HEK293 (cell line): ENCODE measurements around the gene ACOT7.

Experiments
- CTCF ChIA-PET: fragments of 350-600 bp; formaldehyde crosslinking; extraction: SDS; loops from one replicate; lab custom pipeline; 2021; ENCODE audit warnings: antibody characterized with exemption; lab: Yijun Ruan, JAX
- POLR2A ChIA-PET: fragments of 300-600 bp; formaldehyde crosslinking; extraction: SDS; loops from one replicate; lab custom pipeline; 2020; ENCODE audit warnings: antibody characterized with exemption, inconsistent platforms; lab: Yijun Ruan, JAX
- H3K27ac ChIP-seq: fragments of 200-500 bp; sonication (Bioruptor generic); 2 replicates; pipeline ENCODE4 v1.5.1; 2014; ENCODE audit warnings: low read depth, low read length, control low read depth, inconsistent platforms; ENCODE audit errors: extremely low read depth
- H3K36me3 ChIP-seq, 2 experiments: fragments of 200-500 bp in 1 of 2; sonication (Bioruptor generic) in 1 of 2; 1 replicate in 1 of 2; 2 replicates in 1 of 2; pipeline ENCODE4 v1.5.1; 2014 to 2017; ENCODE audit warnings: inconsistent platforms in 2 of 2, low read length in 2 of 2; ENCODE audit not compliant: control insufficient read depth in 2 of 2, insufficient read depth in 1 of 2
- H3K4me1 ChIP-seq: fragments of 200-500 bp; sonication (Bioruptor generic); 2 replicates; pipeline ENCODE4 v1.5.1; 2014; ENCODE audit warnings: mild to moderate bottlenecking, low read length, inconsistent platforms; ENCODE audit not compliant: control insufficient read depth, insufficient read depth
- H3K4me3 ChIP-seq: 2 replicates; pipeline ENCODE4 v1.5.1; 2011; ENCODE audit warnings: low read depth, mild to moderate bottlenecking, control low read depth, low read length, moderate library complexity
- H3K9me3 ChIP-seq: fragments of 200-500 bp; sonication (Bioruptor generic); 2 replicates; pipeline ENCODE4 v1.5.1; 2014; ENCODE audit warnings: low read depth, low read length, inconsistent platforms; ENCODE audit not compliant: control insufficient read depth, insufficient read depth
- BCL11B ChIP-seq: fragments of 450-650 bp; formaldehyde crosslinking; IDR thresholded peaks from 2 replicates; pipeline ENCODE4 v1.5.1; 2016; ENCODE audit warnings: low read depth, missing biosample characterization, missing genetic modification characterization
- EGR2 ChIP-seq: fragments of 450-650 bp; formaldehyde crosslinking; IDR thresholded peaks from 2 replicates; pipeline ENCODE4 v1.5.1; 2016; ENCODE audit warnings: low read depth, missing biosample characterization, missing genetic modification characterization
- KLF10 ChIP-seq: fragments of 450-650 bp; IDR thresholded peaks from 2 replicates; pipeline ENCODE4 v1.5.1; 2018; ENCODE audit warnings: missing biosample characterization, mild to moderate bottlenecking, missing genetic modification characterization
- KLF16 ChIP-seq: fragments of 450-650 bp; formaldehyde crosslinking; IDR thresholded peaks from 2 replicates; pipeline ENCODE4 v1.5.1; 2017; ENCODE audit warnings: missing biosample characterization, missing genetic modification characterization
- KLF8 ChIP-seq: fragments of 450-650 bp; formaldehyde crosslinking; IDR thresholded peaks from 2 replicates; pipeline ENCODE4 v1.5.1; 2016; ENCODE audit warnings: missing biosample characterization, missing genetic modification characterization
- RBAK ChIP-seq: fragments of 450-650 bp; formaldehyde crosslinking; IDR thresholded peaks from 2 replicates; pipeline ENCODE4 v1.5.1; 2016; ENCODE audit warnings: missing biosample characterization, missing genetic modification characterization
- SP7 ChIP-seq: fragments of 450-650 bp; formaldehyde crosslinking; IDR thresholded peaks from 2 replicates; pipeline ENCODE4 v1.5.1; 2016; ENCODE audit warnings: missing biosample characterization, missing genetic modification characterization
- ZBTB17 ChIP-seq: fragments of 450-650 bp; formaldehyde crosslinking; IDR thresholded peaks from 2 replicates; pipeline ENCODE4 v1.5.1; 2016; ENCODE audit warnings: missing biosample characterization, missing genetic modification characterization
- ZBTB6 ChIP-seq: fragments of 450-650 bp; formaldehyde crosslinking; IDR thresholded peaks from 2 replicates; pipeline ENCODE4 v1.5.1; 2017; ENCODE audit warnings: missing biosample characterization, missing genetic modification characterization
- ZBTB8A ChIP-seq: fragments of 450-650 bp; formaldehyde crosslinking; IDR thresholded peaks from 2 replicates; pipeline ENCODE4 v1.5.1; 2016; ENCODE audit warnings: missing biosample characterization, missing genetic modification characterization
- ZFP3 ChIP-seq: fragments of 450-650 bp; formaldehyde crosslinking; IDR thresholded peaks from 2 replicates; pipeline ENCODE4 v1.5.1; 2016; ENCODE audit warnings: low read depth, missing biosample characterization, missing genetic modification characterization
- ZIC2 ChIP-seq: fragments of 450-650 bp; formaldehyde crosslinking; IDR thresholded peaks from 2 replicates; pipeline ENCODE4 v1.5.1; 2016; ENCODE audit warnings: missing biosample characterization, missing genetic modification characterization
- ZNF175 ChIP-seq: fragments of 450-650 bp; formaldehyde crosslinking; IDR thresholded peaks from 2 replicates; pipeline ENCODE4 v1.5.1; 2016; ENCODE audit warnings: missing biosample characterization, missing genetic modification characterization
- ZNF2 ChIP-seq: fragments of 450-650 bp; formaldehyde crosslinking; IDR thresholded peaks from 2 replicates; pipeline ENCODE4 v1.5.1; 2016; ENCODE audit warnings: missing biosample characterization, missing genetic modification characterization
- ZNF350 ChIP-seq: fragments of 450-650 bp; formaldehyde crosslinking; IDR thresholded peaks from 2 replicates; pipeline ENCODE4 v1.5.0; 2017; ENCODE audit warnings: missing biosample characterization, mild to moderate bottlenecking, missing genetic modification characterization
- ZNF555 ChIP-seq: fragments of 450-650 bp; formaldehyde crosslinking; conservative IDR thresholded peaks from 2 replicates; pipeline ENCODE4 v1.5.1; 2017; ENCODE audit warnings: missing biosample characterization, mild to moderate bottlenecking, missing genetic modification characterization, inconsistent platforms
- ZNF571 ChIP-seq: fragments of 450-650 bp; formaldehyde crosslinking; IDR thresholded peaks from 2 replicates; pipeline ENCODE4 v1.5.0; 2017; ENCODE audit warnings: missing biosample characterization, missing genetic modification characterization
- ZNF621 ChIP-seq: fragments of 450-650 bp; formaldehyde crosslinking; IDR thresholded peaks from 2 replicates; pipeline ENCODE4 v1.5.1; 2017; ENCODE audit warnings: missing biosample characterization, missing genetic modification characterization
- ZNF623 ChIP-seq: fragments of 450-650 bp; formaldehyde crosslinking; IDR thresholded peaks from 2 replicates; pipeline ENCODE4 v1.5.1; 2016; ENCODE audit warnings: missing biosample characterization, missing genetic modification characterization
- ZNF664 ChIP-seq: fragments of 450-650 bp; formaldehyde crosslinking; IDR thresholded peaks from 2 replicates; pipeline ENCODE4 v1.5.1; 2016; ENCODE audit warnings: missing biosample characterization, missing genetic modification characterization
- ZNF777 ChIP-seq: fragments of 450-650 bp; formaldehyde crosslinking; IDR thresholded peaks from 2 replicates; pipeline ENCODE4 v1.5.1; 2017; ENCODE audit warnings: missing biosample characterization, missing genetic modification characterization, borderline replicate concordance
- ZNF792 ChIP-seq: fragments of 450-650 bp; formaldehyde crosslinking; IDR thresholded peaks from 2 replicates; pipeline ENCODE4 v1.5.1; 2016; ENCODE audit warnings: missing biosample characterization, missing genetic modification characterization
- TF ChIP-seq, protein P1 (sequence below): fragments of 450-650 bp; formaldehyde crosslinking; IDR thresholded peaks from 2 replicates; pipeline ENCODE4; 2016; ENCODE audit warnings: missing biosample characterization, missing genetic modification characterization
- TF ChIP-seq, protein P2 (sequence below): fragments of 450-650 bp; formaldehyde crosslinking; IDR thresholded peaks from 2 replicates; pipeline ENCODE4 v1.5.0; 2017; ENCODE audit warnings: missing biosample characterization, missing genetic modification characterization, borderline replicate concordance

ACOT7 gene

GRCh38 chr1:6416906-6417305, 23.3 kb upstream of the ACOT7 start (continued):
- TF ChIP-seq KLF8 (no peak), ZNF623 (tag by site-specific recombination) (no peak), ZNF792 (tag by site-specific recombination) (no peak), ZIC2 (tag by site-specific recombination) (no peak)

DNA sequence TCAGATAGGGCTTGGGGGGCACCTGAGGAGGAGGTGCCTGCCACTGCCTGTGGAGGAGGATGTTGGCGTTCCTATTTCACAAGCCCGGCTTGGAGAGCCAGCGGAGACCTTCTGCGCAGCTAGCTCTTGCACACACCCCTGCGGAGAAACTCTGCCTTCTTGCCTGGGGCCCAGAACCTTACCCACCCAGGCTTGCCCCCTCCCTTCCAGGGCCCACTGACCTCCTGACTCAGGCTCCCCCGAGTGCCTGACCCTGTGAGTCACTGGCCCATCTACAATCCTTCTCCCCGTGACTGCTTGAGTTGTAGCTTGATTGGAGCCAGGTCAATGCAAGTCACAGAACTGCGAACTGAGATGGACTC, 22.7 kb upstream of the ACOT7 start:
- POLR2A ChIA-PET, result no interaction called here
- Histone ChIP-seq H3K27ac (no peak overlapping the region), H3K9me3 (no peaks in the 10 kb centered on the region), H3K4me1 (no peaks in the 10 kb centered on the region; the same call in 1 of the 2 replicates), H3K36me3 (no peaks in the 10 kb centered on the region), H3K4me3 (no peak overlapping the region)
- 0 out of 2 replicates have a peak, but pooled peaks have one; percentile 21 for TF ChIP-seq ZNF664 (tag by site-specific recombination)
- TF ChIP-seq ZNF555 (tag by site-specific recombination), result no peak
- TF ChIP-seq ZNF777, result no peak
- CTCF ChIA-PET, result interaction anchor here (0.5 to 4.5 kb wide), 4 partner anchors 7 to 176 kb away, joined by 3 to 33 read pairs (median 6); no protein-coding TSS in a partner anchor

DNA sequence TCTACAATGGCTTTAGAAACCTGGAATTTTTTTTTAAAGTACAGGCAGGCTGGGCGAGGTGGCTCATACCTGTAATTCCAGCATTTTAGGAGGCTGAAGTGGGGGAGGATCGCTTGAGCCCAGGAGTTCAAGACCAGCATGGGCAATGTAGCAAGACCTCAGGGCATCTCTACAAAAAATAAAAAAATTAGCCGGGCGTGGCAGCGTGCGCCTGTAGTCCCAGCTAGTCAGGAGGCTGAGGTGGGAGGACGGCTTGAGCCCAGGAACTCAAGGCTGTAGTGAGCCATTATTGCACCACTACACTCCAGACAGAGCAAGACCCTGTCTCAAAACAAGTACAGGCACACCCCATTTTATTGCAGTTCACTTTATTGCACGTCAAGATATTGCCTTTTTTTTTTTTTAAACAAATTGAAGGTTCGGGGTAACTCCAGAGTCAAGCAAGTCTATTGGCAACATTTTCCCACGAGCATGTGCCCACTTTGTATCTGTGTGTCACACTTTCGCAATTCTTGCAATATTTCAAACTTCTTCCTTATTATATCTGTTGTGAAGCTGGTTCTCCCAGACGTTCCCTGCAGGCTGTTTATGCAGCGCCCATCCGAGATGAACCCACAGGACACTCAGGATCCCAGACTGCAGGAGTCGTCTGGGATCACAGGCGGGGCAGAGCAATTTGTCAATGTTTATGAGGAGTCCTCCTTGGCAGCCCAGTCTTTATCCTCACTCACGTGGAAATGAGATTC, 21.5 kb upstream of the ACOT7 start:
- no peak overlapping the region for H3K4me3 ChIP-seq
- TF ChIP-seq KLF16, result no peak
- TF ChIP-seq ZNF571 (tag by site-specific recombination), result no peak
- 0 out of 2 replicates have a peak, but pooled peaks have one; percentile 12 for TF ChIP-seq ZBTB17 (tag by site-specific recombination)
- no peak for TF ChIP-seq BCL11B (tag by site-specific recombination)
- TF ChIP-seq ZNF2 (tag by site-specific recombination), result no peak
- H3K27ac ChIP-seq, result peak overlapping the region; percentile 26; the same call in 1 of the 2 replicates
- H3K4me1 ChIP-seq, result no peaks in the 10 kb centered on the region; the same call in 1 of the 2 replicates
- H3K9me3 ChIP-seq, result no peaks in the 10 kb centered on the region
- no peaks in the 10 kb centered on the region for H3K36me3 ChIP-seq
- ChIA-PET CTCF (interaction anchor here (0.6 to 4.6 kb wide), 21 partner anchors 8 to 1606 kb away, joined by 3 to 33 read pairs (median 5); partner anchors contain the start of gene PLEKHG5), POLR2A (interaction anchor here (1.8 kb wide), 1 partner anchor 8 kb away, joined by 4 read pairs; no protein-coding TSS in a partner anchor)

DNA sequence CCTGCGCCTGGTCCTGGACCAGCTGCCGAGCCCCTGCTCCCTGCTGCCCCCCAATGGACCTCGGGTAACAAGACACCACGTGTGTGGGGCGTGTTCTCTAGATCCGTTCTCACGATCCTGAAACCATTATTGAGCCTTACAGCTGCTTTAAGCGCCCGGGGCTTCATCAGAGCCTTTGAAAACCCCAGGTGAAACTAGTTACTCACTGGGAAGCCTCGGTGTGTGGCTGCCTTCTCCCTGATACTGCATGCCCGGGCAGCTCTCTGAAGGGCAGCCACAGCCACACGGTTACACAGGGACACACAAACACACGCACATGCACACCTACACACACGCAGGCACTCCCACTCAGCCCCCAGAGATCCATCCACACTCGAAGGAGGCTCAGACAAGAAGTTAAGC, 20.9 kb upstream of the ACOT7 start:
- Histone ChIP-seq H3K27ac (peak overlapping the region; percentile 26; the same call in 1 of the 2 replicates), H3K4me3 (no peak overlapping the region), H3K36me3 (no peaks in the 10 kb centered on the region), H3K9me3 (no peaks in the 10 kb centered on the region), H3K4me1 (no peaks in the 10 kb centered on the region; the same call in 1 of the 2 replicates)
- ChIA-PET CTCF (interaction anchor here (0.6 to 4.6 kb wide), 22 partner anchors 9 to 1607 kb away, joined by 3 to 33 read pairs (median 4); partner anchors contain the start of genes ACOT7 and PLEKHG5), POLR2A (interaction anchor here (1.8 kb wide), 1 partner anchor 9 kb away, joined by 4 read pairs; no protein-coding TSS in a partner anchor)
- 0 out of 2 replicates have a peak, but pooled peaks have one; percentile 29 for TF ChIP-seq ZBTB6
- TF ChIP-seq ZNF777, result no peak
- no peak for TF ChIP-seq RBAK (tag by site-specific recombination)
- no peak for TF ChIP-seq ZFP3
- 0 out of 2 replicates have a peak, but pooled peaks have one; percentile 24 for TF ChIP-seq ZBTB8A (tag by site-specific recombination)
- TF ChIP-seq ZNF175 (tag by site-specific recombination), result no peak
- TF ChIP-seq SP7 (tag by site-specific recombination), result 0 out of 2 replicates have a peak, but pooled peaks have one; percentile 11
- TF ChIP-seq, protein P1, sequence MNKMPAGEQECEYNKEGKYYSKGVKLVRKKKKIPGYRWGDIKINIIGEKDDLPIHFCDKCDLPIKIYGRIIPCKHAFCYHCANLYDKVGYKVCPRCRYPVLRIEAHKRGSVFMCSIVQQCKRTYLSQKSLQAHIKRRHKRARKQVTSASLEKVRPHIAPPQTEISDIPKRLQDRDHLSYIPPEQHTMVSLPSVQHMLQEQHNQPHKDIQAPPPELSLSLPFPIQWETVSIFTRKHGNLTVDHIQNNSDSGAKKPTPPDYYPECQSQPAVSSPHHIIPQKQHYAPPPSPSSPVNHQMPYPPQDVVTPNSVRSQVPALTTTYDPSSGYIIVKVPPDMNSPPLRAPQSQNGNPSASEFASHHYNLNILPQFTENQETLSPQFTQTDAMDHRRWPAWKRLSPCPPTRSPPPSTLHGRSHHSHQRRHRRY (tag by site-specific recombination), result no peak
- peak; percentile 96 for TF ChIP-seq ZIC2 (tag by site-specific recombination)
- TF ChIP-seq ZNF350, result no peak
- TF ChIP-seq, protein P2, sequence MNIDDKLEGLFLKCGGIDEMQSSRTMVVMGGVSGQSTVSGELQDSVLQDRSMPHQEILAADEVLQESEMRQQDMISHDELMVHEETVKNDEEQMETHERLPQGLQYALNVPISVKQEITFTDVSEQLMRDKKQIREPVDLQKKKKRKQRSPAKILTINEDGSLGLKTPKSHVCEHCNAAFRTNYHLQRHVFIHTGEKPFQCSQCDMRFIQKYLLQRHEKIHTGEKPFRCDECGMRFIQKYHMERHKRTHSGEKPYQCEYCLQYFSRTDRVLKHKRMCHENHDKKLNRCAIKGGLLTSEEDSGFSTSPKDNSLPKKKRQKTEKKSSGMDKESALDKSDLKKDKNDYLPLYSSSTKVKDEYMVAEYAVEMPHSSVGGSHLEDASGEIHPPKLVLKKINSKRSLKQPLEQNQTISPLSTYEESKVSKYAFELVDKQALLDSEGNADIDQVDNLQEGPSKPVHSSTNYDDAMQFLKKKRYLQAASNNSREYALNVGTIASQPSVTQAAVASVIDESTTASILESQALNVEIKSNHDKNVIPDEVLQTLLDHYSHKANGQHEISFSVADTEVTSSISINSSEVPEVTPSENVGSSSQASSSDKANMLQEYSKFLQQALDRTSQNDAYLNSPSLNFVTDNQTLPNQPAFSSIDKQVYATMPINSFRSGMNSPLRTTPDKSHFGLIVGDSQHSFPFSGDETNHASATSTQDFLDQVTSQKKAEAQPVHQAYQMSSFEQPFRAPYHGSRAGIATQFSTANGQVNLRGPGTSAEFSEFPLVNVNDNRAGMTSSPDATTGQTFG, result no peak
- TF ChIP-seq KLF10 (tag by site-specific recombination), result no peak; the same call in 1 of the 2 replicates
- no peak for TF ChIP-seq ZNF621 (tag by site-specific recombination)
- peak; percentile 91 for TF ChIP-seq EGR2 (tag by site-specific recombination)
